SK-N-SH treated with all-trans-retinoic acid at 6 μM for 48 hours (cell line): Measurements from ENCODE around the gene ZFHX3.

Experiments used
- ATAC-seq: fragments of 200-7000 bp; cut with Tn5 transposase; 3 replicates; pipeline ENCODE4 v1.9.1; 2020; ENCODE audit warnings: mild to moderate bottlenecking, moderate library complexity
- ARNTL ChIP-seq: fragments of 450-650 bp; formaldehyde crosslinking; IDR thresholded peaks from 2 replicates; pipeline ENCODE4 v1.5.0; 2020; ENCODE audit warnings: low read depth, mild to moderate bottlenecking, moderate library complexity, borderline replicate concordance
- BACH2 ChIP-seq: fragments of 250-450 bp; sonication (Bioruptor Pico); IDR thresholded peaks from 2 replicates; pipeline ENCODE4 v1.9.0; 2021; ENCODE audit warnings: mild to moderate bottlenecking, borderline replicate concordance
- CSDC2 ChIP-seq: fragments of 250-450 bp; sonication (Bioruptor Pico); IDR thresholded peaks from 2 replicates; pipeline ENCODE4 v1.5.0; 2020; ENCODE audit warnings: mild to moderate bottlenecking, moderate library complexity
- ESRRG ChIP-seq: fragments of 250-450 bp; sonication (Bioruptor Pico); IDR thresholded peaks from 2 replicates; pipeline ENCODE4 v1.6.1; 2021; ENCODE audit warnings: mild to moderate bottlenecking
- GLIS3 ChIP-seq: fragments of 250-450 bp; sonication (Bioruptor Pico); IDR thresholded peaks from 2 replicates; pipeline ENCODE4 v1.5.0; 2020; ENCODE audit warnings: mild to moderate bottlenecking, moderate library complexity
- ISL1 ChIP-seq: fragments of 250-450 bp; sonication (Bioruptor Pico); IDR thresholded peaks from 2 replicates; pipeline ENCODE4 v2.1.2; 2022; ENCODE audit warnings: mild to moderate bottlenecking, moderate library complexity
- OSR1 ChIP-seq: fragments of 250-450 bp; sonication (Bioruptor Pico); IDR thresholded peaks from 2 replicates; pipeline ENCODE4 v1.8.0; 2022; ENCODE audit warnings: moderate library complexity, mild to moderate bottlenecking, inconsistent platforms
- PPARA ChIP-seq: fragments of 250-450 bp; sonication (Bioruptor Pico); IDR thresholded peaks from 2 replicates; pipeline ENCODE4 v1.5.0; 2020; ENCODE audit warnings: mild to moderate bottlenecking, borderline replicate concordance
- RARB ChIP-seq: fragments of 250-450 bp; sonication (Bioruptor Pico); IDR thresholded peaks from 2 replicates; pipeline ENCODE4 v1.8.0; 2021; ENCODE audit warnings: mild to moderate bottlenecking, moderate library complexity
- SNAI2 ChIP-seq: fragments of 250-450 bp; sonication (Bioruptor Pico); IDR thresholded peaks from 2 replicates; pipeline ENCODE4 v1.5.0; 2020; ENCODE audit warnings: mild to moderate bottlenecking, moderate library complexity
- TCF4 ChIP-seq: fragments of 250-450 bp; sonication (Bioruptor Pico); IDR thresholded peaks from 2 replicates; pipeline ENCODE4 v1.8.0; 2021; ENCODE audit warnings: mild to moderate bottlenecking, moderate library complexity, borderline replicate concordance
- TOX ChIP-seq: fragments of 250-450 bp; sonication (Bioruptor Pico); IDR thresholded peaks from 2 replicates; pipeline ENCODE4 v1.8.0; 2021; ENCODE audit warnings: mild to moderate bottlenecking, moderate library complexity, borderline replicate concordance
- ZC3H10 ChIP-seq: fragments of 250-450 bp; sonication (Bioruptor Pico); IDR thresholded peaks from 2 replicates; pipeline ENCODE4 v1.5.1; 2021; ENCODE audit warnings: mild to moderate bottlenecking, moderate library complexity
- ZFP3 ChIP-seq: fragments of 250-450 bp; sonication (Bioruptor Pico); IDR thresholded peaks from 2 replicates; pipeline ENCODE4 v1.5.0; 2020; ENCODE audit warnings: mild to moderate bottlenecking, moderate library complexity
- ZFP30 ChIP-seq: fragments of 450-650 bp; formaldehyde crosslinking; IDR thresholded peaks from 2 replicates; pipeline ENCODE4 v1.5.0; 2022; ENCODE audit warnings: mild to moderate bottlenecking, moderate library complexity
- ZNF565 ChIP-seq: fragments of 450-650 bp; formaldehyde crosslinking; conservative IDR thresholded peaks from 2 replicates; pipeline ENCODE4 v1.5.0; 2020; ENCODE audit warnings: low read depth, mild to moderate bottlenecking, moderate library complexity
- ZNF70 ChIP-seq: fragments of 450-650 bp; formaldehyde crosslinking; IDR thresholded peaks from 2 replicates; pipeline ENCODE4 v1.5.0; 2020; ENCODE audit warnings: mild to moderate bottlenecking, moderate library complexity
- ZNF8 ChIP-seq: fragments of 450-650 bp; formaldehyde crosslinking; IDR thresholded peaks from 2 replicates; pipeline ENCODE4 v1.5.0; 2020; ENCODE audit warnings: mild to moderate bottlenecking, moderate library complexity
- TF ChIP-seq, protein P1 (sequence below): fragments of 250-450 bp; sonication (Bioruptor Pico); IDR thresholded peaks from 2 replicates; pipeline ENCODE4 v1.8.0; 2020; ENCODE audit warnings: mild to moderate bottlenecking, moderate library complexity, borderline replicate concordance
- TF ChIP-seq, protein P2 (sequence below): fragments of 250-450 bp; sonication (Bioruptor Pico); IDR thresholded peaks from 2 replicates; pipeline ENCODE4 v1.5.1; 2020; ENCODE audit warnings: low read depth, mild to moderate bottlenecking, moderate library complexity
- TF ChIP-seq, protein P3 (sequence below): fragments of 250-450 bp; sonication (Bioruptor Pico); IDR thresholded peaks from 2 replicates; pipeline ENCODE4 v1.5.0; 2020; ENCODE audit warnings: mild to moderate bottlenecking, moderate library complexity
- TF ChIP-seq, protein P4 (sequence below): fragments of 250-450 bp; sonication (Bioruptor Pico); IDR thresholded peaks from 2 replicates; pipeline ENCODE4 v1.5.1; 2021; ENCODE audit warnings: mild to moderate bottlenecking, moderate library complexity

The ZFHX3 gene

DNA sequence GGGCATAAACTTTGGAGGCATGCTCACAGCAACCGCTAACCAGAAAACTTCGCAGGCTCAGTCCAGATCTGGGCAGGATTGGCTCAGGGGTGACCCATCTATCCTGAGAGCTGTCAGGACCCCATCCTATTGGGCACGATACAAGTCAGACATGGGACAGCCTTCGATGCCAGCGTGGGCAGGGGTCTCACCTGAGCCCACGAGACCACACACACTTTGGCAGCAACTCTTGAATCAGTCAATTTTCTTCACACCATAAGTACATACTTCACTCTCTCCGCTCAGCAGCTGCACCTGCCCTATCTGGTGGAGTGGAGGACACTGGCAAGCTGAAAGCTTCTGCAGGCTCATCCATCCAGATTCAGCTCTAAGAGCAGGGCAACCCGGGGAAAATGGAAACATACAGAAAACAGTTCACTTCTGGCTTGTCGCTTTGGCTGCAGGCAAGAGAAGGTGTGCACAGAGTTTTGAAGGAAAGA lies 48.3 kb downstream of the ZFHX3 start:
- no peak for TF ChIP-seq BACH2
- TF ChIP-seq TCF4 (CRISPR knock-in tag), result no peak
- no peak for TF ChIP-seq OSR1
- no peak for TF ChIP-seq ZNF8 (CRISPR knock-in tag)
- TF ChIP-seq GLIS3 (CRISPR knock-in tag), result no peak
- TF ChIP-seq, protein P1, sequence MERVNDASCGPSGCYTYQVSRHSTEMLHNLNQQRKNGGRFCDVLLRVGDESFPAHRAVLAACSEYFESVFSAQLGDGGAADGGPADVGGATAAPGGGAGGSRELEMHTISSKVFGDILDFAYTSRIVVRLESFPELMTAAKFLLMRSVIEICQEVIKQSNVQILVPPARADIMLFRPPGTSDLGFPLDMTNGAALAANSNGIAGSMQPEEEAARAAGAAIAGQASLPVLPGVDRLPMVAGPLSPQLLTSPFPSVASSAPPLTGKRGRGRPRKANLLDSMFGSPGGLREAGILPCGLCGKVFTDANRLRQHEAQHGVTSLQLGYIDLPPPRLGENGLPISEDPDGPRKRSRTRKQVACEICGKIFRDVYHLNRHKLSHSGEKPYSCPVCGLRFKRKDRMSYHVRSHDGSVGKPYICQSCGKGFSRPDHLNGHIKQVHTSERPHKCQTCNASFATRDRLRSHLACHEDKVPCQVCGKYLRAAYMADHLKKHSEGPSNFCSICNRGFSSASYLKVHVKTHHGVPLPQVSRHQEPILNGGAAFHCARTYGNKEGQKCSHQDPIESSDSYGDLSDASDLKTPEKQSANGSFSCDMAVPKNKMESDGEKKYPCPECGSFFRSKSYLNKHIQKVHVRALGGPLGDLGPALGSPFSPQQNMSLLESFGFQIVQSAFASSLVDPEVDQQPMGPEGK, result no peak
- TF ChIP-seq, protein P2, sequence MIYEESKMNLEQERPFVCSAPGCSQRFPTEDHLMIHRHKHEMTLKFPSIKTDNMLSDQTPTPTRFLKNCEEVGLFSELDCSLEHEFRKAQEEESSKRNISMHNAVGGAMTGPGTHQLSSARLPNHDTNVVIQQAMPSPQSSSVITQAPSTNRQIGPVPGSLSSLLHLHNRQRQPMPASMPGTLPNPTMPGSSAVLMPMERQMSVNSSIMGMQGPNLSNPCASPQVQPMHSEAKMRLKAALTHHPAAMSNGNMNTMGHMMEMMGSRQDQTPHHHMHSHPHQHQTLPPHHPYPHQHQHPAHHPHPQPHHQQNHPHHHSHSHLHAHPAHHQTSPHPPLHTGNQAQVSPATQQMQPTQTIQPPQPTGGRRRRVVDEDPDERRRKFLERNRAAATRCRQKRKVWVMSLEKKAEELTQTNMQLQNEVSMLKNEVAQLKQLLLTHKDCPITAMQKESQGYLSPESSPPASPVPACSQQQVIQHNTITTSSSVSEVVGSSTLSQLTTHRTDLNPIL (CRISPR knock-in tag), result no peak
- TF ChIP-seq ZC3H10 (CRISPR knock-in tag), result no peak
- TF ChIP-seq ARNTL, result no peak
- TF ChIP-seq ZFP30 (CRISPR knock-in tag), result no peak
- no peak for TF ChIP-seq SNAI2 (CRISPR knock-in tag)
- TF ChIP-seq, protein P3, sequence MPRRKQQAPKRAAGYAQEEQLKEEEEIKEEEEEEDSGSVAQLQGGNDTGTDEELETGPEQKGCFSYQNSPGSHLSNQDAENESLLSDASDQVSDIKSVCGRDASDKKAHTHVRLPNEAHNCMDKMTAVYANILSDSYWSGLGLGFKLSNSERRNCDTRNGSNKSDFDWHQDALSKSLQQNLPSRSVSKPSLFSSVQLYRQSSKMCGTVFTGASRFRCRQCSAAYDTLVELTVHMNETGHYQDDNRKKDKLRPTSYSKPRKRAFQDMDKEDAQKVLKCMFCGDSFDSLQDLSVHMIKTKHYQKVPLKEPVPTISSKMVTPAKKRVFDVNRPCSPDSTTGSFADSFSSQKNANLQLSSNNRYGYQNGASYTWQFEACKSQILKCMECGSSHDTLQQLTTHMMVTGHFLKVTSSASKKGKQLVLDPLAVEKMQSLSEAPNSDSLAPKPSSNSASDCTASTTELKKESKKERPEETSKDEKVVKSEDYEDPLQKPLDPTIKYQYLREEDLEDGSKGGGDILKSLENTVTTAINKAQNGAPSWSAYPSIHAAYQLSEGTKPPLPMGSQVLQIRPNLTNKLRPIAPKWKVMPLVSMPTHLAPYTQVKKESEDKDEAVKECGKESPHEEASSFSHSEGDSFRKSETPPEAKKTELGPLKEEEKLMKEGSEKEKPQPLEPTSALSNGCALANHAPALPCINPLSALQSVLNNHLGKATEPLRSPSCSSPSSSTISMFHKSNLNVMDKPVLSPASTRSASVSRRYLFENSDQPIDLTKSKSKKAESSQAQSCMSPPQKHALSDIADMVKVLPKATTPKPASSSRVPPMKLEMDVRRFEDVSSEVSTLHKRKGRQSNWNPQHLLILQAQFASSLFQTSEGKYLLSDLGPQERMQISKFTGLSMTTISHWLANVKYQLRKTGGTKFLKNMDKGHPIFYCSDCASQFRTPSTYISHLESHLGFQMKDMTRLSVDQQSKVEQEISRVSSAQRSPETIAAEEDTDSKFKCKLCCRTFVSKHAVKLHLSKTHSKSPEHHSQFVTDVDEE, result no peak
- no peak for TF ChIP-seq TOX
- TF ChIP-seq RARB (CRISPR knock-in tag), result no peak
- no peak for TF ChIP-seq ZFP3 (CRISPR knock-in tag)
- TF ChIP-seq, protein P4, sequence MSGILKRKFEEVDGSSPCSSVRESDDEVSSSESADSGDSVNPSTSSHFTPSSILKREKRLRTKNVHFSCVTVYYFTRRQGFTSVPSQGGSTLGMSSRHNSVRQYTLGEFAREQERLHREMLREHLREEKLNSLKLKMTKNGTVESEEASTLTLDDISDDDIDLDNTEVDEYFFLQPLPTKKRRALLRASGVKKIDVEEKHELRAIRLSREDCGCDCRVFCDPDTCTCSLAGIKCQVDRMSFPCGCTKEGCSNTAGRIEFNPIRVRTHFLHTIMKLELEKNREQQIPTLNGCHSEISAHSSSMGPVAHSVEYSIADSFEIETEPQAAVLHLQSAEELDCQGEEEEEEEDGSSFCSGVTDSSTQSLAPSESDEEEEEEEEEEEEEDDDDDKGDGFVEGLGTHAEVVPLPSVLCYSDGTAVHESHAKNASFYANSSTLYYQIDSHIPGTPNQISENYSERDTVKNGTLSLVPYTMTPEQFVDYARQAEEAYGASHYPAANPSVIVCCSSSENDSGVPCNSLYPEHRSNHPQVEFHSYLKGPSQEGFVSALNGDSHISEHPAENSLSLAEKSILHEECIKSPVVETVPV (CRISPR knock-in tag), result no peak
- TF ChIP-seq ZNF70 (CRISPR knock-in tag), result no peak
- no peak for TF ChIP-seq ESRRG
- TF ChIP-seq ZNF565 (CRISPR knock-in tag), result no peak
- no peak for TF ChIP-seq ISL1 (CRISPR knock-in tag)
- ATAC-seq, result no peak

DNA sequence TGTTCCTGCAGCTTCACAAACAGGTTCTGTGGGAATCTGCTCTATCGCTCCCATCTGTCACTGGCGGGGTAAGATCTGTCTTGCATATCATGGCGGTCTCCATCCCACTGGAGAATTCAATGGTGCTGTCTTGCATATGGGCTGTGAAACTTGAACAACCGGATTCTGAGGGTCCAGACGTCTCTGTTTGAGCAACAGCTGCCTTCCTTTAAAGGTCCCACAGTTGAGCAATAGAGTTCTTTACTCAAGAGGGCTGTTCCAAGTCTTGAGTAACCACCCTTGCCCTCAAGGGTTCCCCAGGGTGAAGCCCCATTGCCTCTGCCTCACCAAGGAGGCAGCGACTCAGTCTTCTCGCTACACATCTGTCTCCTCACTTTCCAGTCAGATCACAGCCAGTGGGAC lies 50.8 kb downstream of the ZFHX3 start:
- TF ChIP-seq ZNF70 (CRISPR knock-in tag) (no peak), ZFP30 (CRISPR knock-in tag) (no peak), CSDC2 (CRISPR knock-in tag) (no peak), ZNF8 (CRISPR knock-in tag) (no peak), RARB (CRISPR knock-in tag) (no peak), SNAI2 (CRISPR knock-in tag) (no peak), OSR1 (no peak), ARNTL (no peak), BACH2 (no peak), ISL1 (CRISPR knock-in tag) (no peak), ESRRG (no peak), ZC3H10 (CRISPR knock-in tag) (no peak), TCF4 (CRISPR knock-in tag) (no peak), TOX (no peak), GLIS3 (CRISPR knock-in tag) (no peak), PPARA (CRISPR knock-in tag) (no peak)
- TF ChIP-seq, protein P2 (CRISPR knock-in tag), result no peak
- TF ChIP-seq, protein P4 (CRISPR knock-in tag), result no peak
- TF ChIP-seq, protein P1, result no peak
- TF ChIP-seq, protein P3, result no peak
- no peak for ATAC-seq
